Measurements from ENCODE around the gene IGSF10. TPM values are rescaled to one million over a fixed set of nuclear protein-coding genes. Genes with fewer than 3 reads are reported as not detected.
"Not testable (repeated sequence)": the region's sequence is repeated elsewhere in the genome, so short reads cannot be mapped to it uniquely, and the experiment has no call there.

The IGSF10 gene
- total RNA-seq (2014; rRNA removed) (0.12 and 0.66 TPM in 2 replicates), Bru-seq, nascent RNA (percentile 15 among the genes with signal in this experiment), BruChase-seq, experiment 1, labeled RNA remaining after a 6-hour chase (percentile 18 among the genes with signal in this experiment), BruChase-seq, experiment 2, labeled RNA remaining after a 2-hour chase (percentile 23 among the genes with signal in this experiment)
- long read RNA-seq = 0 reads

GRCh38 chr3:151460774-151461450 lies at the start of gene IGSF10:
IGSF10 (minus strand) TSS chr3:151461061; CDS start chr3:151458709, 2,352 bp downstream.
- Histone ChIP-seq H3K9me2 (replicated peaks; ENCODE audit: low read length) (no peaks in the 10 kb centered on the region), H3K9ac (ENCODE audit: low read length) (0 out of 2 replicates have a peak within 1 kb of the TSS, but pooled peaks have one; percentile 15), H3F3A (ENCODE audit: low read length, unreplicated experiment) (no peaks in the 10 kb centered on the region), H3K4me1 (ENCODE audit: insufficient read depth, low read length) (peaks cover 6% of the 10 kb centered on the region; the same call in 1 of the 2 replicates), H3K4me2 (ENCODE audit: low read length) (peak within 1 kb of the TSS; percentile 92), H3K27ac (ENCODE audit: low read length) (no peak within 1 kb of the TSS), H4K20me1 (ENCODE audit: low read length) (no peaks in the 10 kb centered on the region), H3K9me3 (ENCODE audit: low read length) (no peaks in the 10 kb centered on the region), H3K79me2 (ENCODE audit: low read length) (no peaks in the 10 kb centered on the region), H3K36me3 (ENCODE audit: low read depth, low read length) (no peaks in the 10 kb centered on the region), H3K27me3 (ENCODE audit: low read length) (no peaks in the 10 kb centered on the region), H3K4me3 (ENCODE audit: low read length) (peak within 1 kb of the TSS; percentile 72), H2AFZ (ENCODE audit: low read length) (peak within 1 kb of the TSS; percentile 95)
- intact Hi-C loops (cut with micrococcal nuclease) = no loop called here
- ChIA-PET CTCF (no interaction called here), POLR2A (ENCODE audit: unreplicated experiment) (no interaction called here)
- TF ChIP-seq, protein P1, sequence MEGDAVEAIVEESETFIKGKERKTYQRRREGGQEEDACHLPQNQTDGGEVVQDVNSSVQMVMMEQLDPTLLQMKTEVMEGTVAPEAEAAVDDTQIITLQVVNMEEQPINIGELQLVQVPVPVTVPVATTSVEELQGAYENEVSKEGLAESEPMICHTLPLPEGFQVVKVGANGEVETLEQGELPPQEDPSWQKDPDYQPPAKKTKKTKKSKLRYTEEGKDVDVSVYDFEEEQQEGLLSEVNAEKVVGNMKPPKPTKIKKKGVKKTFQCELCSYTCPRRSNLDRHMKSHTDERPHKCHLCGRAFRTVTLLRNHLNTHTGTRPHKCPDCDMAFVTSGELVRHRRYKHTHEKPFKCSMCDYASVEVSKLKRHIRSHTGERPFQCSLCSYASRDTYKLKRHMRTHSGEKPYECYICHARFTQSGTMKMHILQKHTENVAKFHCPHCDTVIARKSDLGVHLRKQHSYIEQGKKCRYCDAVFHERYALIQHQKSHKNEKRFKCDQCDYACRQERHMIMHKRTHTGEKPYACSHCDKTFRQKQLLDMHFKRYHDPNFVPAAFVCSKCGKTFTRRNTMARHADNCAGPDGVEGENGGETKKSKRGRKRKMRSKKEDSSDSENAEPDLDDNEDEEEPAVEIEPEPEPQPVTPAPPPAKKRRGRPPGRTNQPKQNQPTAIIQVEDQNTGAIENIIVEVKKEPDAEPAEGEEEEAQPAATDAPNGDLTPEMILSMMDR (conservative IDR thresholded peaks at IDR 0.05; ENCODE audit: low read depth, low read length) = no peak
- TF ChIP-seq EZH2phosphoT487 (IDR thresholded peaks at IDR 0.05; ENCODE audit: borderline replicate concordance, low read length) (no peak), EZH2 (IDR thresholded peaks at IDR 0.05; ENCODE audit: low read length, unreplicated experiment) (no peak)
- ATAC-seq = peak; percentile 86
- BruUV-seq (replicated peaks) = no TSS peak
- DNase-seq = no peak

DNA sequence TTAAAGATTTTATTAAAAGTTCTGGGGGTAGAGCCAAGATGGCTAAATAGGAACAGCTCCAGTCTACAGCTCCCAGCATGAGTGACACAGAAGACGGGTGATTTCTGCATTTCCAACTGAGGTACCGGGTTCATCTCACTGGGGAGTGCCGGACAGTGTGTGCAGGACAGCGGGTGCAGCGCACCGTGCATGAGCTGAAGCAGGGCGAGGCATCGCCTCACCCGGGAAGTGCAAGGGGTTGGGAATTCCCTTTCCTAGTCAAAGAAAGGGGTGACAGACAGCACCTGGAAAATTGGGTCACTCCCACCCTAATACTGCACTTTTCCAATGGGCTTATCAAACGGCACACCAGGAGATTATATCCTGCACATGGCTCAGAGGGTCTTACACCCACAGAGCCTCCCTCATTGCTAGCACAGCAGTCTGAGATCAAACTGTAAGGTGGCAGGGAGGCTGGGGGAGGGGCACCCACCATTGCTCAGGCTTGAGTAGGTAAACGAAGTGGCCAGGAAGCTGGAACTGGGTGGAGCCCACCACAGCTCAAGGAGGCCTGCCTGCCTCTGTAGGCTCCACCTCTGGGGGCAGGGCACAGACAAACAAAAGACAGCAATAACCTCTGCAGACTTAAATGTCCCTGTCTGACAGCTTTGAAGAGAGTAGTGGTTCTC lies 48.7 kb upstream of the IGSF10 start:
- H3K9ac ChIP-seq (ENCODE audit: low read length); intact Hi-C loops (cut with micrococcal nuclease); H3K4me2 ChIP-seq (ENCODE audit: low read length); POLR2A ChIA-PET (ENCODE audit: unreplicated experiment); H3K9me2 ChIP-seq (replicated peaks; ENCODE audit: low read length); CTCF ChIA-PET; H3K4me3 ChIP-seq (ENCODE audit: low read length); DNase-seq; BruUV-seq (replicated peaks); H3K27me3 ChIP-seq (ENCODE audit: low read length); H3K4me1 ChIP-seq (ENCODE audit: insufficient read depth, low read length); H3K36me3 ChIP-seq (ENCODE audit: low read depth, low read length); H3K27ac ChIP-seq (ENCODE audit: low read length); H3K9me3 ChIP-seq (ENCODE audit: low read length); H4K20me1 ChIP-seq (ENCODE audit: low read length); H3F3A ChIP-seq (ENCODE audit: low read length, unreplicated experiment); H2AFZ ChIP-seq (ENCODE audit: low read length); ATAC-seq; H3K79me2 ChIP-seq (ENCODE audit: low read length): not testable (repeated sequence)

- H3K36me3 ChIP-seq (ENCODE audit: low read depth, low read length) = no peaks in the 10 kb centered on the region
- no peak overlapping the region for H3K4me2 ChIP-seq (ENCODE audit: low read length)
- no peak overlapping the region for H2AFZ ChIP-seq (ENCODE audit: low read length)
- POLR2A ChIA-PET (ENCODE audit: unreplicated experiment) = interaction anchor here (0.6 kb wide), 1 partner anchor 14 kb away, joined by 4 read pairs; no protein-coding TSS in a partner anchor
- no TSS peak for BruUV-seq (replicated peaks)
- DNase-seq (no peak), ATAC-seq (no peak)
- H3K9me2 ChIP-seq (replicated peaks; ENCODE audit: low read length) = no peaks in the 10 kb centered on the region; the same call in 1 of the 2 replicates
- CTCF ChIA-PET = no interaction called here
- intact Hi-C loops (cut with micrococcal nuclease) = no loop called here
- H4K20me1 ChIP-seq (ENCODE audit: low read length) = no peaks in the 10 kb centered on the region
- H3F3A ChIP-seq (ENCODE audit: low read length, unreplicated experiment) = no peaks in the 10 kb centered on the region
- no peak overlapping the region for H3K9ac ChIP-seq (ENCODE audit: low read length)
- no peak overlapping the region for H3K27ac ChIP-seq (ENCODE audit: low read length)
- no peaks in the 10 kb centered on the region for H3K79me2 ChIP-seq (ENCODE audit: low read length)
- H3K27me3 ChIP-seq (ENCODE audit: low read length) = no peaks in the 10 kb centered on the region
- H3K4me1 ChIP-seq (ENCODE audit: insufficient read depth, low read length) = no peaks in the 10 kb centered on the region
- TF ChIP-seq EZH2phosphoT487 (IDR thresholded peaks at IDR 0.05; ENCODE audit: borderline replicate concordance, low read length) = no peak
- no peak for TF ChIP-seq EZH2 (IDR thresholded peaks at IDR 0.05; ENCODE audit: low read length, unreplicated experiment)
- TF ChIP-seq, protein P1 (conservative IDR thresholded peaks at IDR 0.05; ENCODE audit: low read depth, low read length) = no peak
- H3K4me3 ChIP-seq (ENCODE audit: low read length) = no peak overlapping the region
- no peaks in the 10 kb centered on the region for H3K9me3 ChIP-seq (ENCODE audit: low read length)
Measured at GRCh38 chr3:151504606-151505005, 43.7 kb upstream of the IGSF10 start.
